GM18870 (cell line): ENCODE results near the gene TEKTIP1.

ENCODE experiments used
- ATAC-seq: cut with Tn5 transposase; IDR thresholded peaks from one replicate; pipeline ENCODE4 v1.9.1; 2021; ENCODE audit warnings: moderate library complexity; ENCODE audit not compliant: unreplicated experiment

The TEKTIP1 gene

DNA sequence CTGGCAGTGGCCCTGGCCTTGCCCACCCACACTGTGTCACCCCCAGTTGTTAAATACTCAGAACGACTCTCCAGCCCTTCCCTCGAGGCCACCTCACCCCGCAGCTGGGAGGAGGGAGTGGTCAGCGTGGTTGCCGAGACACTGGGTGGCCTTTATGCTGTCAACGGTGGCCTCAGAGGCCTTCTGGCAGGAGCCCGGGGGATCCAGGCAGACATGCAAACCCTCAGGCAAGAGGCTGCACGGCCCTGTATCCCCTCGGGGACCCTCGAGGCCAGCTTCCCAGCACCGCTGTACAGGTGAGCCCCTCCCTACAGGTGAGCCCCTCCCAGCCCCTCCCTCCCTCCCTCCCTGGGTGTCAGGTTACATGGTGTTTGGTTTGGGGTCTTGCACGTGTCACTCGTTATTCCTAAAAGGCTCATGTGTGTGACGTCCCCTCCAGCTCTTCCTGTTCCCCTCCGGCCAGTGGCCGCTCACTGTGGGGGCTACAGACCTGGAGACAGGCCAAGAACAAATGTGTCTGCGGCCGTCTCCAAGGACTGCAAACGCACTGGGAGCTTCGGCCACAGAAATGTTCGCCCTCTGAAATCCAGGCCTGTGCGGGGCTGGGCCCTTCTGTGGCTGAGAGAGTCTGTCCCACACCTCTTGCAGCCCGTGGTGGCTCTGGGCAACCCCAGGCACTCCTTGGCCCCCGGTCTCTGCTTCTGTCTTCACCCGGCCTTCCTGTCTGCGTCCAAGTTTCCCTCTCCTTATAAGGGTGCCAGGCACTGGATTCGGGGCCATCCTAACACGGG lies at the start of gene TEKTIP1:
TSS of gene TEKTIP1 (plus strand) at position 210 of the 791 bp plus-strand sequence. CDS start at position 214, 4 bp downstream.
- no peak for ATAC-seq

GRCh38 chr19:3491396-3492119 lies 47.4 kb upstream of the TEKTIP1 start:
- no peak for ATAC-seq

DNA sequence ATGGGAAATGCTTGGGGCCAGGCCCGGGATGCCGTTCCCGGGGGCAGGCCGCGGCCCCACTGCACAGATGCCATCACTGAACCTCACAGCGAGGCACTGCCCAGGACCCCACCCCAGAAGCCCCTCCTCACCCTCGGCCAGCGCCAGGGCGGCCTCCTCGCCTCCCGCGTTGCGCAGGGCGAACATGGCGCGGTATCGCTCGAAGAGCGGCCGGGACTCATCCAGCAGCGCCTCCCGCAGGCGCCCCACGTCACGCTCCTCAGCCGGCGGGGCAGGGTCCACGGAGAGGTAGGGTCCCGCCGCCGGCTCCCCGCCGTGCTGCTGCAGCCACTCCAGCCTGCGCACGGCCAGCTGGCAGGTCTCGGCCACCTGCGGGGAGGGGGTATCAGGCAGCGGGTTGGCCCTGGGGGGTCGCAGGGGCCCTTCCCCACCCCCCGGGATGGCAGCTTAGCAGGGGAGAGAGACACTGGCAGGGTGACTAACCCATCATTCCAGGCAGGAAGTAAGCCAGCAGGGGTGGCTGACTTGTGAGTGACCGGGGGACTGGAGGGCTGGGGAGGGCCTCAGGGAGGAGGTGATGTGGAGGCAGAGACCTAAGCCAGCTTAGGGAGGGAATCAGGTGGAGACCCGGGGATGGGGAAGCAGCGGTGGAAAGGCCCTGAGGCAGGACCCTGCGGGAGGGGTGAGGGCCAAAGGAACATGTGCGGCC lies 46.7 kb upstream of the TEKTIP1 start:
- no peak for ATAC-seq

- ATAC-seq: no peak
Observed at GRCh38 chr19:3492919-3493318, 46.1 kb upstream of the TEKTIP1 start.

GRCh38 chr19:3493651-3494050 lies 45.3 kb upstream of the TEKTIP1 start:
- ATAC-seq: no peak

DNA sequence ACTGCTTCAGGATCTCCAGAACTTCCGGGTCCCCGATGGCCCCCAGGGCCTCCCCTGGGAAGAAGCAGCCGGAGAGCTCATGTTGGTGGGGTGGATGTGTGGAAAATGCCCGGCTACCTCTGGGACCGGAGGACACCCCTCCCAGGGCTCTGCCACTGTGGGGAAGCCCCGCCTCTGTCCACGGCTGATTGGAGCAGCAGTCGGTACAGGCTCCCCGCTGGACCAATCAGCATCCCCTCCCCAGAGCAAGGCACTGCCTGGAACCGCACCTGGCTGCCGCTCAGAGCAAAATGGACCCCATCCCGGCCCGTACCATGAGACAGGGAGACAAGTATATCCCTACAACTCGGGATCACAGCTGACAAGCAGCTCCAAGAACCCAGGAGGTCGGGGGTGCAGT lies 44.9 kb upstream of the TEKTIP1 start:
- ATAC-seq: no peak

- ATAC-seq: no peak
Observed at GRCh38 chr19:3494559-3494958, 44.4 kb upstream of the TEKTIP1 start.

DNA sequence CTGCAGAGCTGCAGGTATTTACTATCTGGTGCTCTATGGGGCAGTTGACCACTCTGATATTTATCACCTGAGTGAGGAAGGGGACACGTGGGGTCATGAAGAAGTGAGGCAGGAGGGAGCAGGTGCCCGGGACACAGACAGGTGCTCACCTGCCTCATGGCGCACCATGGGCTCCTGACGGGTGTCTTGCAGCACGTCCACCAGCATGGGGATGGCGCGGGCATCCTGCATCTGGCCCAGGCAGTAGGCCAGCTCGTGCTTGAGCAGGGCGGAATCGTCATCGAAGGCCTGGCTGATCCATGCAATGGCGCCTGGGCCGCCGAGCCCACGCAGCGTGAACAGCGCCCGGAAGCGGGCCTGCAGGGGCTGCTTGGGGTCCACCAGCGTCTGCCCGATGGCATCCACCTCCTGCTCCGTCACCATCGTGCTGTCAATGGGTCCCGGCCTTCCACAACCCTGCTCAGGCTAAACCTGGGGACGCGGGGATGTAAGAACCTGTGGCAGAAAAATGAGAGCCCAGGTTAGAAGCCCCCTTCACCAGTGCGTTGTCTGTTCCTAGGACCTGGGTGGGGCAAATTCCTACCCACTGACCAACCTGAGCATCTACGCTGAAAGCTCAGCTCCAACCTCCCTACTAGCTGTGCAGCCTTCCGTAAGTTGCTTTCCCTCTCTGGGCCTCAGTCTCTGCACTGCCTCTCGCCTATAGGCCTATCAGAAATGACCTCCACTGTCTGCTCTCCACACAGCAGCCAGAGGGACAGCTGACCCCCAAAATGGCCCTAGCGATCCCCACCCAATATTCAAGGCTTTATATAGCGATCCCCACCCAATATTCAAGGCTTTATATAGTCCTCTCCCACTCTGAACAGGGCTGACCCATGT lies 42.3 kb upstream of the TEKTIP1 start:
- no peak for ATAC-seq

- ATAC-seq: no peak
Observed at GRCh38 chr19:3497757-3498520, 41.0 kb upstream of the TEKTIP1 start.

- ATAC-seq: no peak
Observed at GRCh38 chr19:3499738-3500428, 39.1 kb upstream of the TEKTIP1 start.

DNA sequence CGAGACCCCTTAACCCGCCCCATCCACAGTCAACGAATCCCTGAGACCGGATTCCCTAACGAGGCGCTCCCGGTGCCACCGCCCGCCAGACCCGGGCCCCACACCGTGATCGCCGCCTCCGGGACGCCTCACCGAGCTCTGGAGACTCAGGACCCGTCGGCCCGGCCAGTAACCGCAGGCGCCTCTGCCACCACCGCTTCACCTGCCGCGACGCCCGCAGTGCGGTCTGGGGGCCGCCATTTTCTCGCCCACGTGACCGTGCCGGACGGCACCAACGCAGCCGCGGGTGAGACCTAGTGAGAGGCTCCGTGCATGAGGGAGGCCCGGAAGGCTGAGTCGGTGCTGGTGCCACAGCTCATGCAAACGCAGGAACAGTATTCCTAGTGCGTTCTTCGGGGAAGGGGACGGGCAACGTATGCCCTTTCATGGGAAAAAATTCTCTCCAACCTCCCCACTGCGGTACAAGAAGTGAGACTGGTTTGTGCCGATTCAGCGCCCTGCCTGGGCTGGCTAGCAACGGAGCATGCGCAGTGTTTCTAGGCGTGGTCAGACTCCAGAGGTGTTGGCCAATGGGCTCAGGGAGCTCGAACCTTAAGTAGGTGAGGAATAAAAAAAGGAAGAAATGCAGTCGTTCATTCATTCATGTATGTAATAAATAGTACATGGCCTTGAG lies 38.4 kb upstream of the TEKTIP1 start, which contains the start of gene DOHH:
TSS of gene DOHH (minus strand) at position 246 of the 673 bp plus-strand sequence. CDS start 3,860 bp downstream, outside the sequence.
- ATAC-seq: peak; percentile 60

- no peak for ATAC-seq
Observed at GRCh38 chr19:3501780-3502179, 37.2 kb upstream of the TEKTIP1 start.

GRCh38 chr19:3503036-3503572 lies 35.9 kb upstream of the TEKTIP1 start:
- ATAC-seq: no peak

DNA sequence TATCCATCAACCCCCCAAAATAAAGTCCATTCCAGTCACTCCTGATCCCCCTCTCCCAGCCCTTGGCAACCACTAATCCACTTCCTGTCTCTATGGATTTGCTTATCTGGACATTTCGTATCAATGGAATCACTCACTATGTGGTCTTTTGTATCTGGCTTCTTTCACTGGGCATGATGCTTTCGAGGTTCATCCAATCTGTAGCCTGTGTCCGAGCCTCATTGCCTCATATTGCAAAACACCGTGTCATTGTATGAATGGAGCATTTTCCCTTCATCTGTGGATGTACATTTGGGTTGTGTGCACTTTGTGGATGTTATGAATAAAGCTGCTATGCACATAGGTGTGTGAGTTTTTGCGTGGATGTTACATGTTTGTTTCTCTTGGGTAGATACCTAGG lies 34.2 kb upstream of the TEKTIP1 start:
- no peak for ATAC-seq

DNA sequence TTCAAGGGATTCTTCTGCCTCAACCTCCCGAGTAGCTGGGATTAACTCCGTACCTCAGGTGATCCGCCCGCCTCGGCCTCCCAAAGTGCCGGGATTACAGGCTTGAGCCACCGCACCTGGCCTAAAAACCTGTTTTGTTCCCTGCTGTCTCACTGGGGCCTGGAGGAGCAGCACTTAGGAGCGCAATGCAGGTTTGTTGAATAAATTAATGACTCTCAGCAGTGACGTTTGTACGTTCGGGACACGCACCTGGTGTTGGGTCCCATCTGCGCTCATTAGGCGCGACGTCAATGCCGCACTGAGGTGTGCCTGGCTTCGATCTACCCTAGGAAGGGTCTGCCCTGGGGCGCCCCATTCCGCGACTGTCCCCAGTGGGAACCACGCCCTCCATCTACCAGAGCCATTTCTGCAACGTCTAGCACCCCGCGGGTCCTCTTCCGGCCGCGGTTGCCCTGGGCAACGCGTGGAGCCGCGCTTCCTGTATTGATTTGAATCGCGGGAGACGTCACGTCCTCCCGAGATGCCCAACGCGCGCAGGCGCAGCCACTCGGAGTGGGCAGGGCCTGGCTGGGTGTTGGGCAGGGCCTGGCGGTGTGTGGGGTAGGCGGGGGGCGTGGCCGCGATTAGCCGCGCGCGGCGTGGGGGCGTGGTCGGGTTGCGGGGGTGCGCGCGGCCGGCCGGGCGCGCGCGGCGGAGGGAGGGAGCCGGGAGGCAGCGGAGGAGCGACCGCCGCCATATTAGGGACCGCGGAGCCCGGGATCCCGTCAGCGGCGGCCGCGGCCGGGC lies 33.2 kb upstream of the TEKTIP1 start, which contains the start of gene FZR1:
TSS of gene FZR1 (plus strand) at position 714 of the 786 bp plus-strand sequence. CDS start 16,679 bp downstream, outside the sequence.
- peak; percentile 71 for ATAC-seq

DNA sequence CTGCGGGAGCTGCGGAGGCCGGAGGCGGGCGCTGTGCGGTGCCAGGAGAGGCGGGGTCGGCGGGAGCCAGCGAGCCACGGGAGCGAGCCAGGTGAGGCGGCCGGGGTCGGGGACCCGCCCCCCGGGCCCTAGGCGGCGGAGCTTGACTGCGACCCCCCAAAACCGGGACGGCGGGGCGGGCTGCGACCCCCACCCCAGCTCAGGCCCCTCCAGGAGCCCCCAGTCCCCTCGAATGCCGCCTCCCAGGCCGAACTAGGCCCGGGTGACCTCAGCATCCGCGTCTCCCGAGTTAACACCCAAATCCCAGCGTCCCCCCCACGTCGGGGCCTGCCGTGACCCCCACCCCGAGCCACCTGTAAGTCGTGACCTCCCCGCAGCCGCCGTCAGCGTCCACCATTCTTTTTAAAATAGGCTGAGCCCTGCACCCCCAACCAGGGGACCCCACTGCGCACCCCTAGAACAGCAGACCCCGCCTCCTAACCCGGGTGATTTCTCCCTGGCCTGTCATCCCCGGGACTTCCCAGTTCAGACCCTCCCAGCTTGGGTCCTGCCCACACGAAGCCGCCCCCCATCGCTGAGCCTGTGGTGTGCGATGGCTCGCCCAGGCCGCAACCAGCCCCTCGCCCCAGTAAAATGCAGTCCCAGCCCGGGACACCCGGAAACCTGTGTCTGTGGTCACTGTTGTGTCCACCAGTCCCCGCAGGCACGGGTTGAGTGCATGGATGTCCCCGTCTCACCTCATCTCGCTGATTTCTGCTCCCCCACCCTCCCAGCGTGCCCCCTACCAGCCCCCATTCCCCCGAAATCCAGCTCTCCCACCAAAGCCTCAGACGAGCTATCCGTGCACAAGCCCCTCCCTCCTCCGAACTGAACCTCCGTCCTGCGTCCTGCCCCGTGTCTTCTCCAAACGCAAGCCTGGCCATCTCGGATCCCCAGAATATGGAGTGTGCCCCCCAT lies 32.3 kb upstream of the TEKTIP1 start:
- no peak for ATAC-seq
